ENCODE results near the gene HCAR1.

- TF ChIP-seq POLR2A (IDR thresholded peaks at IDR 0.05): no peak
- no peak for TF ChIP-seq CTCF (IDR thresholded peaks at IDR 0.05)
Observed at GRCh38 chr12:122754790-122755189, 24.1 kb upstream of the HCAR1 start.
